Amygdala (tissue), 56 donors: ENCODE measurements around the gene IFT52.
A peak's percentile ranks its signal among the peaks of the same experiment; 100 is the strongest.

Experiments used
- DNase-seq, 56 donors: peaks; one replicate each; lab custom pipeline; 2025; lab: John Stamatoyannopoulos, UW

Gene IFT52

DNA sequence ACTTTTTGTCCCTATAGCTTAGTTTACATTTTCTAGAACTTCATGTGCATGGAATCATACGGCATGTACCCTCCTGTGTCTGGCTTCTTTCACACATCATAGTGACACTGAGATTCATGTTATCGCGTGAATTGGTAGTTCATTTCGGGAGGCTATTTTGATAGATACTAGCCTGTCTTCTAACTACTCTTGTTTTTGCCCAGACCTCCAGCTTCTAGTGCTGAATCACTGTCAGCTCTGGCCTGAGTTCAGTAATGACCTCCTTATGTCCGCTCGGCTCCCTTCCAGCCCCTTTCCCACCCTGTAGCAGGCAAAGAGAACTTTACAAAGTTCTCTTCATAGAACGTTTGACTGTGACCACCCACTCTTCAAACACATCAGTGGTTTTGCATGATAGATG, 90.2 kb downstream of the IFT52 start:
- no peak for DNase-seq

DNA sequence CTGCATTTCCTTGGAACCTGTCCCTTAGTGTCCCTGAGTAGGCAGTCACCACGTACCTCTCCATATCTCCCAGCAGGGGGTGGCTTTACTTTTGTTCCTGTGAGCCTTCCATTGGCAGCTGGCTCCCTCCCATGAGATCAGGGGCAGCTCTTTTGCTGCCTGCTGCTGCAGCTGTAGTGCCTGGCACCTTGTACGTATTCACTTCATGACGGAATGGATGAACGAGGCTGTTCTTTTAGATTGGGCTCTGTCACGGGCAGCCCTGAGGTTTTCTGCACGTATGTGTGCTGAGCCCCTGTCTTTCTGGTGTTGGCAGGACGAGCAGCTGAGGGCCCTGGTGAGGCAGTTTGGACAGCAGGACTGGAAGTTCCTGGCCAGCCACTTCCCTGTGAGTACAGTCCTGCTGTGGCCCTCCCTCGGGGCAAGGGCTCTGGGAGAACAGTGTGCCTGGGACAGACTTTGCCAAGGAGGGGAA, 90.8 kb downstream of the IFT52 start:
- DNase-seq: peak in 2 of 56 donors; percentile 2 to 9

DNA sequence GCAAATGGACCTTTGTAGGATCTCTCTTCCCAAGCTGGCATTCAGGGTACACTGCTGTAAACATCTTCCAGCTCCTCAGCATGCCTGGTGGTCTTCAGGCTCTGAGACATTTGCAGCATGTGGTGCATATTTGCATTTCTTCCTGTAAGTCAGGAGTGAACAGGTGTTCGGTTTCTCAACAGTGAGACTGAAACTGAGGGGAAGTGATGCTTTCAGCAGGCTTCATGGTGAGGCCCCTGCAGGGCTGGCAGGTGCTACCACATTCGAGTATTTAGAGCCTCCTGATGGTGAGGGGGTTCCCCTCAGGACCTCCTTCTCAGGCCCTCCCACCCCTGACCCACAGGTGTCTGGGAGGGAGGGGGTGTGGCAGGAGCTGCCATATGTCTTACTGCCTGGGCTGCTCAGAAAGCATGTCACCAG, 91.3 kb downstream of the IFT52 start:
- DNase-seq: no peak

DNA sequence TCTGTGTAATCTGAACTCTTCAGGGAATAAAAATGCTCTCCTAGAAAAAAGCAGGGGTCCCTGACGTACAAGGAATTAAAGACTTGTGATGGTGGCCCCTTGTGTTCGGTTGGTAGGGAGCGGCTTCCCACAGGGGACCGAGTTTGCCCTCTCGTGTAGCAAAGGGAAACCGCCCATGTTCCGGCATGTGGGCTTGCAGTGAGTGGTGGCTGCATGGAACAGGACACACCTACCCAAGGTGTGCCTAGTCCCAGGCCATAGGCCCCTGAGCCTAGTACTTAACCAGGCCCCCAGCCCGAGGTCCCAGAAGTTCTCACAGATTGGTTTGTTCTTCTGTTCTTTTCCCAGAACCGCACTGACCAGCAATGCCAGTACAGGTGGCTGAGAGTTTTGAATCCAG, 91.7 kb downstream of the IFT52 start:
- DNase-seq: no peak

DNA sequence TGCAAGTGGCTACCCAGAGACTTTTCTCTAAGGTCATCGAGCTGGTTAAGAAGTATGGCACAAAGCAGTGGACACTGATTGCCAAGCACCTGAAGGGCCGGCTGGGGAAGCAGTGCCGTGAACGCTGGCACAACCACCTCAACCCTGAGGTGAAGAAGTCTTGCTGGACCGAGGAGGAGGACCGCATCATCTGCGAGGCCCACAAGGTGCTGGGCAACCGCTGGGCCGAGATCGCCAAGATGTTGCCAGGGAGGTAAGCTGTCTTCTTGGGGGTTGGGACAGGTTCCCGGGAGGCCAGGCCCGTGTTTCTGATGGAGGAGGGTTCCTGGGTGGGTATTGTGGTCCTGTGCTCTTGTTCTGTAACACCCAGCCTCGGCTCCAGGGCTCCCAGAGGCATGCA, 96.1 kb downstream of the IFT52 start:
- DNase-seq: no peak

DNA sequence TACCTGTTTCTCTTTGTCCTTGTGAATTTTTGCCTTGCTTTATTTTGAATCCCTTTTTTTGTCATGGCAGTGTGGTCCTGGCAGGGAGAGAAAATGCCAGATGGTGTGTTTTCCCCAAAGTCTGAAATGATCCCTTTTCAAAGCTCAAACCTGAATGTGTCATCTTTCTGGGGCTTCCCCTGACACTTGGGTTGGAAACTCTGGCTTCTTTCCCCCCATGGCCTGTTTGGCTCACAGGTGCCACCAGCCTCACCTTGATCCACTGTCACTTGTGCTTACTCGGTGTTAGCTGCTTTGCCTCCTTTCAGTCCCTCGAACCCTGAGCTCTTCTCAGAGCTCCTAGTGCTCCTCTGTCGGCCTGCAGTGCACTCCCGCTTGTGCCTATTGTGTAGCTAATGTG, 98.4 kb downstream of the IFT52 start:
- DNase-seq: no peak

DNA sequence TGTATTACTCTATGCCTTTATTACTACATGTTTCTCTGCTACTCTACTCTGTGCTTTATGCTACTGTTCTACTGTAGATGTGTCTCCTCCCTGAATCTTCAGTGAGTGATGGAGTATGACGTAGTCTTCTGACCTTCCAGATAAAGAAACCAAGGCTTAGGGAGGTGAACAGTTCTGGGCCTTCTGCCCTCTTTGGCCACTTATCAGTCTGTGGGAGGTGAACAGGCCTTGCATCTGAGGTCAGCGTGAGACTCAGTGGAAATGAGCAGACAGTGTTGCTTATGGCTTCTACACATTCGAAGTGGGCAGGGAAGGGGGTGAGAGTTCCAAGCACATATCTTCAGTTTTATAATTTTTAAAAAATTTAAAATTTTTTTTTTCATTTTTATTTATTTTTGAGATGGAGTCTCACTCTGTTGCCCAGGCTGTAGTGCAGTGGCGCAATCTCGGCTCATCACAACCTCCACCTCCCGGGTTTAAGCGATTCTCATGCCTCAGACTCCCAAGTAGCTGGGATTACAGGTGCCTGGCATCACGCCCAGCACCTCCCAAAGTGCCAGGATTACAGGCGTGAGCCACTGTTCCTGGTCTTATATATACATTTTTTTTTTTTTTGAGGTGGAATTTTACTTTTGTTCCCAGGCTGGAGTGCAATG, 100.3 kb downstream of the IFT52 start:
- DNase-seq: no peak

DNA sequence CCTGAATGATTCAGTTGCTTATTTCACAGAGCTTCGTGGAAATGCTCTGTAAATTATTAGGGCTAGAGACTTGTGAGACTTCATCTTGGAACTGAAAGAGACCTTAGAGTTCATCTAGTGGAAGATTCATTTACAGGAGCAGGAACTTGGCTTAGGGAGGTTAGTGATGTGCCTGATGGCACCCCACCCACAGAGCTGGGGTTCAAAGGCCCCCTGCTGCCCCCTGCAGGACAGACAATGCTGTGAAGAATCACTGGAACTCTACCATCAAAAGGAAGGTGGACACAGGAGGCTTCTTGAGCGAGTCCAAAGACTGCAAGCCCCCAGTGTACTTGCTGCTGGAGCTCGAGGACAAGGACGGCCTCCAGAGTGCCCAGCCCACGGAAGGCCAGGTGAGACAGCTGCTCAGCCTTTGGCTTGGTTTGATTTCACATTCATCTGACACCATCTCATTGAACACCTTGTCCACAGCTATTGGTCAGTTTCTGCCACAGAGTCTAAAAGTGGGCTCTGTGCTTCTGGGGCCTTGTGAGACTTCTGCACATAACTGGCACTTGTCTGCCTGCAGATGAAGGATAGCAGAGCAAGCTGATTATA, 101.3 kb downstream of the IFT52 start:
- DNase-seq: peak in 16 of 56 donors; percentile 0 to 46 (median 6)

DNA sequence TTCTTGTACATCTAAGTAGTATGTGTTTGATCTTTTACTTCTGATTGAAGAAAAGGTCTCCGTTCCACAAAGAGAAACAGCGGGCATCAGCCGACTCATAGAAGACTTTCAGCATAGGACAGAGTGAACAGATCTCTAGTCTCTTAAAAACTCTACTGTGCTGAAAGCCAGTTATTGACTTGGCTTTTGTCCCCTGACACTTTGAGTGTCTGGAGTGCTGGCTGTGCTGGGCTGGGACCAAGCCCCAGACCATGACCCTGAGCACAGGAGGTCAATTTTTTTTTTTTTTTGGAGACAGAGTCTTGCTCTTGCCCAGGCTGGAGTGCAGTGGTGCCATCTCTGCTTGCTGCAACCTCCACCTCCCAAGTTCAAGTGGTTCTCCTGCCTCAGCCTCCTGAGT, 104.0 kb downstream of the IFT52 start:
- DNase-seq: no peak

DNA sequence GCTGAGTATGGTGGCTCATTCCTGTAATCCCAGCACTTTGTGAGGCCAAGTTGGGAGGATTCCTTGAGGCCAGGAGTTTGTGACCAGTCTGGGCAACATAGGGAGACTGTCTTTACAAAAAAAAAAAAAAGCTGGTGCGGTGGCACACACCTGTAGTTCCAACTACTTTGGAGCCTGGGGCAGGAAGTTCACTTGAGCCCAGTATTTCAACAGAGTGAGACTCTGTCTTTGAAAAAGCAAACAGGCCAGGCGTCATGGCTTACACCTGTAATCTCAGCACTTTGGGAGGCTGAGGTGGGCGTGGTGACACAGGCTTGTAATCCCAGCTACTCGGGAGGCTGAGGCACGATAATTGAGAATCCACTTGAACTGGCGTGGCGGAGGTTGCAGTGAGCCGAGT, 104.8 kb downstream of the IFT52 start:
- no peak for DNase-seq
